Breast epithelium (tissue), 3 donors: ENCODE results near the gene DNM3.

Source experiments
- CTCF ChIP-seq, 3 donors: fragments of 450-650 bp; IDR thresholded peaks; one replicate each; pipeline ENCODE4 v1.5.1; 2016 to 2017; ENCODE audit warnings: antibody characterized with exemption in 3 of 3, mild to moderate bottlenecking in 3 of 3, moderate library complexity in 3 of 3
- POLR2A ChIP-seq: fragments of 450-650 bp; IDR thresholded peaks from one replicate; pipeline ENCODE4 v1.6.1; 2016; ENCODE audit warnings: antibody characterized with exemption, mild to moderate bottlenecking, moderate library complexity
- POLR2AphosphoS5 ChIP-seq, 3 donors: sonication (generic); formaldehyde crosslinking; IDR thresholded peaks; one replicate each; pipeline ENCODE4 v1.6.1; 2017; ENCODE audit warnings: antibody characterized with exemption in 3 of 3

- no peak for TF ChIP-seq CTCF (IDR thresholded peaks at IDR 0.05)
- TF ChIP-seq POLR2A, result no peak
- TF ChIP-seq POLR2AphosphoS5 (IDR thresholded peaks at IDR 0.05), result no peak
Observed at GRCh38 chr1:172398193-172398592, 556.9 kb downstream of the DNM3 start.
